ENCODE measurements around the gene AKAP7.

- TF ChIP-seq, protein P1, sequence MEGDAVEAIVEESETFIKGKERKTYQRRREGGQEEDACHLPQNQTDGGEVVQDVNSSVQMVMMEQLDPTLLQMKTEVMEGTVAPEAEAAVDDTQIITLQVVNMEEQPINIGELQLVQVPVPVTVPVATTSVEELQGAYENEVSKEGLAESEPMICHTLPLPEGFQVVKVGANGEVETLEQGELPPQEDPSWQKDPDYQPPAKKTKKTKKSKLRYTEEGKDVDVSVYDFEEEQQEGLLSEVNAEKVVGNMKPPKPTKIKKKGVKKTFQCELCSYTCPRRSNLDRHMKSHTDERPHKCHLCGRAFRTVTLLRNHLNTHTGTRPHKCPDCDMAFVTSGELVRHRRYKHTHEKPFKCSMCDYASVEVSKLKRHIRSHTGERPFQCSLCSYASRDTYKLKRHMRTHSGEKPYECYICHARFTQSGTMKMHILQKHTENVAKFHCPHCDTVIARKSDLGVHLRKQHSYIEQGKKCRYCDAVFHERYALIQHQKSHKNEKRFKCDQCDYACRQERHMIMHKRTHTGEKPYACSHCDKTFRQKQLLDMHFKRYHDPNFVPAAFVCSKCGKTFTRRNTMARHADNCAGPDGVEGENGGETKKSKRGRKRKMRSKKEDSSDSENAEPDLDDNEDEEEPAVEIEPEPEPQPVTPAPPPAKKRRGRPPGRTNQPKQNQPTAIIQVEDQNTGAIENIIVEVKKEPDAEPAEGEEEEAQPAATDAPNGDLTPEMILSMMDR (IDR thresholded peaks at IDR 0.05): no peak
- TF ChIP-seq POLR2A (IDR thresholded peaks at IDR 0.05) (no peak), POLR2AphosphoS5 (IDR thresholded peaks at IDR 0.05) (no peak)
Measured at GRCh38 chr6:131309437-131309836, 174.2 kb downstream of the AKAP7 start.

Data from suprapubic skin (tissue), 4 donors.